NT2/D1 (cell line): ENCODE measurements around the gene PLEKHM1.

Source experiments
- YY1 ChIP-seq: IDR thresholded peaks from 2 replicates; pipeline ENCODE4 v1.6.1; 2011; ENCODE audit not compliant: insufficient read length, insufficient read depth
- ZNF274 ChIP-seq: IDR thresholded peaks from 2 replicates; pipeline ENCODE4 v1.6.1; 2011; ENCODE audit warnings: mild to moderate bottlenecking, low read depth, low read length

DNA sequence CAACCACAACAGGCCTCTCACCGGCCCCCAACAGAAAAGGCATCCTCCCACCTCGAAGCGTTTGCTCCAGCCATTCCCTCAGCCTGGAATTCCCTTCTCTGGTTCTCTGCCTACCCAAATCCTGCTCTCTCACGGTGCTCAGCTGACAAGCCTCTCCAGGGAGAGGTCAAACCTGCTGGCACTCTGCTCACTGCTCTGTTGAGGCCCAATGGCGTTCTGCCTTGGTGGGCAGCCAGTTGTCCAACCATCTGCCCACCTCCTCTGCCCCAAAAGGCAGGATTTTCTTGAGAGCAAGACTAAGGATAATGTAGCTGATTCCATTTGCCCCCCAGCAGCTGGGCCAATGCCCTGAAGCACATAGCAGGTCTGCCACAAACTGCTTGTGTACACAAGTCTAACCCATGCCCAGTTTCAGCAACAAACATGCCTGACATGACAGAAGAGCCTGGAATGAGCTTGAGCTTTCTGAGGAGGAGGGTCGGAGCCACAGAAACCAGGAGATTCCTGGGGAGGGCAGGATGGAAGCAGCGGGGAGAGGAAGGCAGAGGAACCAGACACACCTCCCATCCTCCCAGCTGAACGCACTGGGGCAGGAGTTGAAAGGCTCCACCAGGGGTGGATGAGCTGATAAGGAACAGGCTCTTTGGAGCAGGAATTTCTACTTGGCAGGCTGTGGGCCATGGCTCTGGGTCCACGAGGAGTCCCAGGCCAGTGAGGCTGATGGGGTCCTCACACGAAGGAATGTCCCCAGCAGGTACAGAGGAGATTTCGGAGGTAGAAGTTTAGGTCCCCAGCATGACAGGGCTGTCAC is 81.7 kb downstream of the PLEKHM1 start:
- no peak for TF ChIP-seq ZNF274
- no peak for TF ChIP-seq YY1
